Ammon's horn (tissue), 1 donor: Measurements from ENCODE around the gene JAZF1.
"Not testable (repeated sequence)": the region's sequence is repeated elsewhere in the genome, so short reads cannot be mapped to it uniquely, and the experiment has no call there.

Experiments used
- DNase-seq: peaks from one replicate; pipeline ENCODE4 v3.0.0-alpha.2; 2016; ENCODE audit warnings: low spot score

JAZF1 gene

DNA sequence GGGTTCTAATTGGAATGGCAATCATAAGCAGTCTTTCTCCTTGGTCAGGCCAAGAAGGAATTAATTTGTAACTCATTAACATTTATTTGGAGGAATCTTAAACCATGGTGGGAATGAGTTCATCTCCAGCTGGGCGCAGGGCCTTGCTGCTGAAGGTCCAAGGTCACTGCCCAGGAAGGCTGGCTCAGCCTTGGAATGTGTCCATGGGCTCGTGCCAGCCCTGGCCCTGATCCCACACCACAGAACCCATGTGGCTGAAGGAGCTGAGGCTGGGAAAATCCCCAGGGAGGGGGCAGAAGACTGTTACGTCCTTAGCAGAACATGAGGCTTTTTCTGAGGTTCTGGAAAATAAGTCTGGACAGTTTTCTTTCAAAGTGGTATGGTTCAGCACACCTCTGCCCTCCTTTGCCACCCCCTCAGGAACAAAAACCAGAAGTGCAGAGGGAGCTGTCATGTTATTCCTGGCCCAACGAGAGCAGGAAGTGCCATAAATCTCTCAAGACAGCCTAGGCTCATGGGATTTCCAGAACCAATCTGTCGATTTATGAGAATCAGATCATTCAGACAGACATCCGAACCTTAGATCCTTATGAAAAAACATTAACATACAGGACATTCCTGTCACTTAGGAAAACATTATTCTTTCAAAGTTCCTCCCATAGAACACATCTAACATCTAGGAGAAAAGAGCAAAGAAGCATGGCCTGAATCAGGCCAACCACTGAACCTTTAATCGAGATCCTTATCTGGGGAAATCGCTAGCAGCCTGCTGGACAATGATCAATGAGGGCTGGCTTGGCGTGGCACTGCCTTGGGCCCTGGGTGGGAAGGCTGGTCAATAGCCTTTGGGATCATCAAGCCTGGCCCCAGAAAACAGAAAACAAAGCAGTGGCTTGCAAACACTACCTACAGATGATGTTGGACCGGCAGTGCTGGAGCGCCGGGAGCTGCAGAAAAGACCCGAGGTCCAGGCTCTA lies 306.3 kb downstream of the JAZF1 start:
- peak; percentile 74 for DNase-seq

DNA sequence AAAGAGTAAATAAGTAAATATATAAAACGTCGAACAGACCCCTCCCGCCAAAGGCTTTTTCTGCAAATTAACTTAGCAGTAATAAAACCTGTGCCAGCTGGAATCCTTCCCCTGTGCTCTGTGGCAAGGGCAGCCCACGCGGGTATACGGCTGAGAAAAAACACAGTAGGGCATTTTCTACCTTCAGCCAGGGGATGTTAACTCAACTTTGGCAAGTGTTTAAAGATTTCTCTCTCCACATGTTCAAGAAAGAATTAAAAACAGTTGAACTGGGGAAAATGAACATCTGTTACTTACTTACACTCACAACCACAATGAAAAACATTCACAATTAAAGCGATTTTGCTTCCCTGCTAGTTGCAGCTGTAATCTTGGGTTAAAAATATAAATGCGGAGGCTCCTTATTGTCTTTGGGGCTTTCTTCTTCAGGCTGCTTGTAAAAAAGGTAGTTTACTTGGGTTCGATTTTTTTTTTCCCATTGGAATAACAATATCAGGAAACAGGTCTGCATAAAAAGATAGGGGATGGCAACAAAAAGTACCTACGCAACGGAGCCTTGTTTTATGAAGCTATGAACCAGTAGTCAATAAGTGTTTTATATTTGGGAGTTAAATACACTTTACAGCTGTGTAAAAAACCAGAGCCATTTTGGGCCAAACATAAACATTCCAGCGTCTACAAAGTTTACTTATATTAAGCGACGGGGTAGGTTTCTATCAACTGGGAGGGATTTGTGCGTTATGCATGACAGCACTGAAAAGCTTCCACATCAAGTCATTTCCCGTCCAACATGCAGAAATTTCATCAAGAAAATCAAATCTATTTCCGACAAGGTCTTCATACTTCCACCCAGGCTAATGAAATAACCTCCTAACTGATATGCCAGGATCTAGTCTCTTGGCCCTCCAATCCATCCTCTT lies 308.0 kb downstream of the JAZF1 start:
- no peak for DNase-seq

DNA sequence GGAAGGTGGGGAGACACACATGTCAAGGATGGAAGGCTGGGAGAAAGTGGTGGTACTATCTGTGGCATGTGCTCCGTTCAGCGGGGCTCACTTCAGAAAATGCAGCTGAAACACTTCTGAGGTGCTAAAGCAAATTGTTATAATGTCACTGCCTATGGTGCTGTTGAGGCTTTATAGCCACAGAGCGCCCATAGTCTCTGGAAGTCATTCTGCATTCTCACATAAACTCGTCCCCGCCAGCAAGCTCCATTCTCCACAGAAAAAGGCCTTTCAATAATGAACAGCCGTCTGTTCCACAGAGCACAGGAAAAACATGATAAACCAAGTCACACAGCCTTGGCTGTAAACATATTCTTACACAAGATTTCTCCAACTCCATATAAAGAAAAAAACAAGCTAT lies 308.7 kb downstream of the JAZF1 start:
- DNase-seq, result no peak

DNA sequence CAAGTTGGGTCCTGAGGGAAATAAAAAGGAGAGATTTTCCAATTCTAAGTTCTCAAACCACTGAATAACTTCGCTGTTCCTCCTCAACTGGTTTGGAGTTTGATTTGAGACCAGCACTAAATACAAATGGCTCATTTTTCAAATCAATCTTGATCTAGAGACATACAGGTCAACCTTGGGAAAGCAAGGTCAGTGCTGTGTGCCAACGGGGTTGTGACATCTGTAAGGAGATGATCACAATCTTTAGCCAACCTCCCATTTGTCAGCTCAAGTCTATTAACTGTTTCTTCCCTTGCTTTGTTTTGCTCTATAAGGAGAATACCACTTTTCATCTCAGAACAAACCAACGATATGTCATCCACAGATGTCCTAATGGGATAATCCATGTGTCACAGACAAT lies 309.5 kb downstream of the JAZF1 start:
- DNase-seq, result no peak

DNA sequence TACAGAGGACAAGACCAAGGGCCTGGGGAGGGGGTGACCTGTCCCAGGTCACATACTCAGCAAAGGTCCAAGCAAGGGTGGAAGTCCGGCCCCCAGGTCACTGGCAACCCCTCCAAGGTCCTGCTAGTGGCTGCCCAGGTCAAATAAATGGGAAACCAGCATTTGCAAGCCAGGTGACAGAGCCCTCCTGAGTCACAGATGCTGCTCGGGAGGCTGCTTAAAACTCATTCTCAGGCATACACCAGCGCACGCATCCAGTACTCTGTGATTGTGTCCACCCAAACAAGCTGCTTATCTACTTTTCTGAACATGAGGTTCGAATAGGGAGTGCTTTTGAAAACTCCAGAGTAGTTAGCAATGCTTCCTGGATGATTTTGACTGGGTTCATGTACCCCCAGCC lies 310.0 kb downstream of the JAZF1 start:
- no peak for DNase-seq

DNA sequence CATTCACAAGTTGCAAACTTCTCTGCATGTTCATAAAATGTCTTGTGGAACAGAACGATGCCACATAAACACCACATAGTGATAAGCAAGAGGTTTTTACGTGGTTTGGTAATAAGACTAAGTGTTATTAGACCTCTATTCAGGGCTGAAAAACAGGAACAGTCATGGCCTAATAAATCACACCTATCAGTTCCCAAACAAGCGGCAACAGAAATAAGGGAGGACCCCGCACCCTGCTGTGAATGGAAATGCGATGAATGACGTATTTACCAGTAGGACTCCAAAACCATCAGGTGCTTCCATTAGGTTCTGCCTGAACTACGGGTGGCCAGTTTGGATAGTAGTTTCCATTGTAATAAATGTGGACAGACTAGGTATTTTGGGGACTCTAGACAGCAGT lies 311.5 kb downstream of the JAZF1 start:
- DNase-seq, result no peak

DNA sequence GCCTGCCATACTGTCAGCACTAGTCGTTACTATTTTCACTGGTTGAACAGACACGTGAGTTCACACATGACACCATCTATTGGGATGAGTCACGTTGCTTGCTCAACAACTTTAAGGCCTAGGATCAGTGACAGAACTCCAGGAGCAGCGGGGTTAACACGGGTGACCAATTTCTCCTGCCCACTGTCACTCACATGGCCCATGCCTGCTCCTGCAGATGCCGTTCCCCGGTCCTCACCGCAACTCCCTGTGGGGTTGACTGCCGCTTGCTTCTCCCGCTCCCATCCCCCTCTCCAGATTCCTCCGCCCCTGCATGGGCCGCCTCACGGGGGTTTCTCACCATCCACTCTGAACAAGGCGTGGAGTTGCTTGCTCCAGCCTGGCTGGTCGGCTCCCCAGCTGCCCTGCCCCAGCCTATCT lies 312.5 kb downstream of the JAZF1 start:
- DNase-seq, result no peak

DNA sequence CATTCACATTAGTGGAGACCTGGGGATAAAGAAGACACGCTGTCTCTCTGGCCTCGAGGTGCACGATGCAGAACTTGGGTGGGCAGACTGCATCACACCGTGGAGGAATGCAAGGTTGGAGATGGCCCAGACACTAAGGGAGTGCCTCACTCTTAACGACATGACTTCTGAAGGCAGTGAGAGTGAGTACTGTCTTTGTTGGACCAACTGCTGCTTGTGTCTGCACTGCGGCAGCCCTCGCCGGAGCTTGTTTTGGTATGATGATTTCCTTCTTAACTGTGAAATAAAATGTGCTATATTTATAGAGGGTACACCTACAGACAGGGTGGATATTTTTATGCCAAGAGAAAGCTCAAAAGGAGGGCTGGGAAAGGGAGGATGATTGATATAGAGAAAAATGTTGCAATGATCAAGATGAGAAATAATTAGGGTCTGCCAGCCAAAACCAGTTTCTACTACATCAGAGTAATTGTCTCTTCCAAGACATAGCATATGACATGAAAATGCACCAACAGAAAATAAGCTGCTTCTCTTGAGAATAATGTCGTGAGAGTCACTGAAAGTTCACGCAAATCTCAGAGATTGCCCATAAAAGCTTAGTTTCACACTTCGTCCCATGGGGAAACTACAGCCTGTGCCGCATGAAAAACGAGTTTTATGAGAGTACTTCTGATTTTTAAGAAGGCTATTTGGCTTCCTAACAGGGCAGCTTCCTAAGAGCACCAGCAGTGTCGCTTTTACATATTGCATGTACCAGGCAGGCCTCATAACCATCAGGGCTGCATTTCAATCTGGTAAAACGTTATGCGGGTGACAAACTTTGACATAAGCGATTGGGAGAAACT lies 313.5 kb downstream of the JAZF1 start:
- DNase-seq, result peak; percentile 16

DNA sequence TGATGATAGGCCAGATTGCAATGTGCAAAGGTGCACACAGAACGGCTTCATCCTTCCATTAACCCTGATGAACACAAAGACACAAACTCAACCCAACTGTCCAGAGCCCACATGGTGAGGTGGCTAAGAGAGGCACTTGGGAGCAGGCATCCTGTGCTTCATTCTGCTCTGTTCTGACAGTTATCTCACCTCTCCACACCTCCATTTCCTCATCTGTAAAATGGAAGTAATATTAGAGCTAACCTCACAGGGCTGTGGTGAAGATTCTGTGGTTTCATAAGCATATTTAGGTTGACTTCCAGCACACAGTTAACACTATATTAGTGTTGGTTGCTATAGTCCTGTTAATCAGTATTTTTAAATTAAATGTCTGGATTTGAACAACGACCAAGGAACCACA lies 314.3 kb downstream of the JAZF1 start:
- DNase-seq, result no peak

DNA sequence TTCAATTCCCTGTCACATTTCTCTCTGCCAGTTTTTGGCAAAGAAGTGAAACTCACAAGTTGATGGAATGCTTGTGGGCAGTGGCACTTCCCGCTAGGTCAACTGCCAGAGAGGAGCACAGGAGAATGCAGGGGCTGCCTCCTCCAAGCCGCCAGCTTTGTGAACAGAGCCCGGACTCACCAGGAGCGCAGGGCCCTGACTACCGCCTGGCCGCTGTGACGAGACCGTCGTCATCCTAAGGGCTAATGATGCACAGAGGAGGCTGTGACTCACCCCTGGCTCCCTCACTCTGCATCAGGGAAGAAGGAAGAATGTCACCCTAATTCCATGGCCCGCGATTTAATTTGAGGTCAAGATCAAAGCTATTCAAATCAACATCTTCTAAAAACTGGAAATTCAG lies 316.7 kb downstream of the JAZF1 start:
- no peak for DNase-seq

DNA sequence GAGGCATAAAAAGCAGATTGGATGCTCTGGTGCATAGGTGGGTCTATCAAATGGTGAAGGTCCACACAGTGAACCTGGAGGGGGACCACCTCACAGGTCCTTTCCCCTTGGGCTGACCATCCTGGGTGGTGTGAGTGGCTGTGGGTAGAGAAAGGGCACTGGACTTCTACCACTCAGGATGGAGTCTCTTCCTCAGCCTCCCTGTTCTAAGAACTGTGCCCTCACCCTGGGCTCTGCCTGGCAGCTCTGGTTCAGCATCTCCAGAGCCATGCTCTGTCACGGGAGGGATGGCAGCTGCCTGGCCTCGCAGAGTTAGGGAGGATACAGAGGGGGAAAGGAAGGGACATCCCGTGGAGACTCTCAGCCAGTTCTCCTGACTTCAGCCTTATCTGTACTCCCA lies 318.8 kb downstream of the JAZF1 start:
- no peak for DNase-seq

DNA sequence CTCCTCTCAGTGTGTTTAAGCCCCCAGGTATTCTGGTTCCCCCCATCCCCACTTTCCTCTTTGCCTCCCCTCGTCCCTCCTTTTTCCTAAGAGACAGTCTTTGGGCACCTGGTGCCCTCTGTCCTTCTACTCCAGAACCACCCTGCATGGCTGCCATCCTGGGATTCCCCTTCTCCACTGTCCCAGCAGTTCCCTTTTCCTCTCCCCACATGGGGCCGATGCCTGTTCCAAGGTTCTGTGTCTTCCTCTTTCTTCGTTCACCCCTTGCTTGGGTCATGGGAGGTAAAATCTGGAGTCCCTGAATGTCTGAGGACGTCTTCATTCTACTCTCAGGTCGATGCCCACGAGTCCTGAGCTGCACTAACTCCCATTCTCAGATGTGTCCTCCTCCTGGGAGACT lies 319.8 kb downstream of the JAZF1 start:
- no peak for DNase-seq

DNA sequence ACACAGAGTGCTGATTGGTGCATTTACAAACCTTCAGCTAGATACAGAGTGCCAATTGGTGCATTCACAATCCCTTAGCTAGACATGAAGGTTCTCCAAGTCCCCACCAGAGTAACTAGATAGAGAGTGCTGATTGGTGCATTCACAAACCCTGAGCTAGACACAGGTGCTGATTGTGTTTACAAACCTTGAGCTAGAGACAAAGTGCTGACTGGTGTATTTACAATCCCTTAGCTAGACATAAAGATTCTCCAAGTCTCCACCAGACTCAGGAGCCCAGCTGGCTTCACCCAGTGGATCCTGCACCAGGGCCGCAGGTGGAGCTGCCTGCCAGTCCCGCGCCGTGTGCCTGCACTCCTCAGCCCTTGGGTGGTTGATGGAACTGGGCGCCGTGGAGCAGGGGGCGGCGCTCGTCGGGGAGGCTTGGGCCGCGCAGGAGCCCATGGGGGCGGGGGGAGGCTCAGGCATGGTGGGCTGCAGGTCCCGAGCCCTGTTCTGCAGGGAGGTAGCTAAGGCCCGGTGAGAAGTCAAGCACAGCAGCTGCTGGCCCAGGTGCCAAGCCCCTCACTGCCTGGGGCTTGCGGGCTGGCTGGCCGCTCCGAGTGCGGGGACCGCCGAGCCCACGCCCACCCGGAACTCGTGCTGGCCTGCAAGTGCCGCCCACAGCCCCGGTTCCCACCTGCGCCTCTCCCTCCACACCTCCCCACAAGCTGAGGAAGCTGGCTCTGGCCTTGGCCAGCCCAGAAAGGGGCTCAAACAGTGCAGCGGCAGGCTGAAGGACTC lies 323.7 kb downstream of the JAZF1 start:
- DNase-seq, result not testable (repeated sequence)

DNA sequence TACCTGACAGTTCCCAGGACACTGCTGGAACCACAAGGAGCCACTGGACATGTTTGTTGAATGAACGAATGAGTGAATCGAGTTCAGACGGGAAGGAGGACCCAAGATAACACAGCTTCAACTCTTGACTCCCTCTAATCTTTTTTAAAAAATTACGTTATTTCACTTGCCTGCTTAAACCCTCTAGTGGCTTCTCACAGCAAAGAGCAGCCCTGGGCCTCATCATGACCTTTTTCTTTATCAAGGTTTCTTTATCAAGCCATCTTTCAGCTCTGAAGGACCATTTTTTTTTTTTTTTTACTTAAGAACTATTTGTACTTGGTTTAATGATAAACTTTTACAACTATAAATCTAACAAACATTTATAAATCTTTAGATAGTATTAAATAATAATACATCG lies 330.1 kb downstream of the JAZF1 start:
- DNase-seq, result no peak

DNA sequence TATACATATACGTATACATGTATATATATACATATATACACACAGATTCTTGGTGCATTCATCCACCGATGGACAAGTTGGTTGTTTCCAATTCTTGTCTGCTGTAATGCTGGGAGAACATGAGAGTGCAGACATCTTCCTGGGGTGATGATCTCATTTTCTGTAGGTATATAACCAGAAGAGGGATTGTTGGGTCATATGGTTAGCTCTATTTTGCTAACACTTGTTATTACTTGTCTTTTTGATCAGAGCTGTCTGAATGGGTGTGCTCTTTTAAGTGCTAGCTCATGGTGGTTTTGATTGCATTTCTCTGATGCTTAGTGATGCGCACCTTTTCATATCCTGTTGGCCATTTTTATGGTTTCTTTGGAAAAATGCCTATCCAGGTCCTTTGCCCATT lies 334.2 kb downstream of the JAZF1 start:
- no peak for DNase-seq

DNA sequence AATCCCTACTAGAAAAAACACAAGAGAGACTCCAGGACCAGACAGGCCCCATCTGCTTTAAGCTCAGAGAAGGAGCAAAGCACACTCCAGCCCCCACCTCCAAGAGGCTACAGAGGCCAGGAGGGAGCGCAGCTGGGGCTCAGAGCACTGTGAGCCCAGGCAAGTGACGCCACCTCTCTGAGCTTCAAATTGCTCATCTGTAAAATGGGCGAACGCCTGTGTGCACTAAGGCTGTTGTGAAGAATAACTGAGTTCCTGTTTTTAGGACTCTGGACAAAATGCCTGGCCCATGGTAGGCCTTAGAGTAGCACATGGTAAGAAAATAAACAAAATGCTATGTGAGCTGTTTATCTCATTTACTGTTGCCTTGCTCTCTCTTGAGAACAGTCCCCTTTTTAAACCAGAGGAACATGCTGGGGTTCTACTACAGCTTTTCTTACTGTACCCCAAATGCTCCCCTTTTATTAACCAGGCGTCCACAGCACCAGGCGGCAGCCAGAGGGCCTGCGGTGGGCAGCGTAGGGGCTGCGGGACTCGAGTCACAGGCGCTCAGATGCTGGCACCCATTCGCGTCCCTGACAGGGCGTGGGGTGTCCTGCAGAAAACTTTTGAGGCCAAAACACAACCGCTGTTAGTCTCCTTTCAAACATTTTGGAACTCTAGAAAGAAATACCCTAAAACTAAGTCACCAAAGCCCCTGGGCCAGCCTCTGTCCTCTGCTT lies 336.9 kb downstream of the JAZF1 start:
- DNase-seq, result no peak

DNA sequence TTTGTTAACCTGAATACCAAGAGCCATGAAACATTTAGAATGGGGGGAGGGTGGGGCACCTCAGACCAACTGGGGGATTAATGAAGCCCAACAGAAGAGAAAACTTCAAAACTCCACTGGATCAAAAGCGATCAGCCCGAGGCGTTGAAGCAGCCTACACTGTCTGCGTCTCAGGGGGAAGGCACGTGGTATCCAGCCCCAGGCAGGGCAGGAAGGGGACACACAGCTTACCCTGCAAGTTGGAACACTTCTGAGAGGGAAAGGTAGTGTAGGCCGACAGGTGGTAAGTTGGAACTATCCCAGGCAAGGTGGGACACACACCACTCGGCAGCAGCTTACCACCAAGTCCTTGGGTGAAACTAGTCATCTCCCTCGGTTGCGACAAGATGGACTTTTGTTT lies 337.7 kb downstream of the JAZF1 start:
- no peak for DNase-seq

DNA sequence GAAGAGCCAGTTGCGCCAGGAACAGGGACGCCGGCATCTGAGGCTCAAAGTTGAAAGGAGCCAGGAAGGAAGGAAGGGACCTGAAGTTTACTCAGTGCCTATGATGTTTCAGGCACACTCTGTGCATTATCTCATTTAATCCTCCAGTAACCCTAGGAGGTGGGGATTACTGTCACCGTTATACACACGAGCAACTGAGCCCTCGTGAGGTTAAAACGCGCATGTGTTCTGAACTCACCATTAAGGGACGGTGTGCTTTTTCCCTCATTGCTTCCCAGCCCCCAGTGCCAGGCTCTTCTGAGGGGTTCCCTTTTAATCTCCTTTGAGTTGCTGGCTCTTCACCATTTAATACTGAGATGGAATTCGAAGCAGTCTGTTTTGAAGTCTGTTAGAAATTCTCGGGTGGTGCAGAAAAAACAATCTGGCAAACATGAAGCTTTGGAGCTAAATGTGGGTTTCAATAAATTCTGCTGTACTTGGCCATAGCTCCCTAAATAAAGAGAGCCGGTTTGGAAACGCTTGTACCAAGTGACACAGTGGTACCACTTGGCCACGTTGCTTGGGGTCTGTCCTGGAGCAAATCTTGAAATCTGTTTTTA lies 338.4 kb downstream of the JAZF1 start:
- DNase-seq, result no peak

DNA sequence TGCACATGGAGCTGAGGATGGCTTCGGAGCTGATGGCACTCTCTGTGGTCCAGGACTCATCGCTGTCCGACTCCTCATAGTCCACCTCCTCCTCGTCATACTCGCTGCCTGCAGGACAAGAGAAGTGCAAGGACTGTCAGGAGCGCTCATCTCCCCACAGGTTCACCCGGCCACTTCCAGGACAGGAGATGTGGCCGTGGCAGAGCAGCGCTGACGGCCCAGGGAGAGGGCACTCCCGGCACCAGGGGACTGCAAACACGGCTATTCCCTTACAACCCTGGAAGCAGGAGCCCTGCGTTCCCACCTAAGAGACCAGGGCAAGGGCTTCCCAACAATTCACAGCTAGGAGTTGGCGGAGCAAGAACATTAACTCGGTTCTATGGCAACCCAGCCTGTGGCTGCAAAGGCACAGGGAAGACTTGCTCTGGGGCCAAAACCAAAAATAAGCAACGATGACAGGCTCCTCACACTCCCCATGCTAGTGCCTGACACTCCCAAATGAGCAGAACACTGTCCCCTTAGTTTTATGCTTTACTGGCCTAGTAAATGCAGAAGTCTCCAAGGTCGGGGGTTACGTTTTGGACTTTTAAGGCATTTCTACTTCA lies 339.7 kb downstream of the JAZF1 start:
- no peak for DNase-seq

DNA sequence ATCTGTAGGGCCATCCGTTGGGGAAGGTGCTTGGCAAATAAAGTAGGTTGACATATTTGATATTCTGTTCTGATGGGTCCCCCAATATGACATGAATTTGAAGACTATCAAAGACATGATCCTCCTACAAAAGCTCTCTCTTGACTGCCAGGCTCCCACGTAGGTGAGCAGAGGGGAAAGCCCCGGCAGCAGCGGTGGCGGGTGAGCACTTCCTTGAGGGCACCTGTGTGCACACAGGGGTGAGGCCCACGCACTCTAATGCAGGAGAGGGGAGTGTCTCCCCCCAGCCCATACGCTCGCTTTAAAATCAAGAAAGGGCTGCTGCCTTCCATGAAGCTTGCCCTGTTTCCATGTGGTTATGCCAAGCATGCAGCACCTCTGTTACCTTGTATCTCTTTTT lies 340.3 kb downstream of the JAZF1 start:
- no peak for DNase-seq
